Regular cardiac myocyte (primary cell): ENCODE results near the gene CYP4F2. TPM values are rescaled to one million over a fixed set of nuclear protein-coding genes. Genes with fewer than 3 reads are reported as not detected.

Source experiments
- total RNA-seq: library from RNA; depleted of rRNA; stranded (reverse); fragments of >200 nt; gene quantifications from 2 replicates; pipeline ENCODE4 v1.2.3, GENCODE V29; 2014

Gene CYP4F2
- total RNA-seq: not detected in 2 replicates

GRCh38 chr19:15897738-15898276 is at the start of gene CYP4F2:
CYP4F2 (minus strand) TSS chr19:15898074; CDS start chr19:15897611, 463 bp downstream.

GRCh38 chr19:15934332-15935078 is 36.6 kb upstream of the CYP4F2 start, which contains the start of gene CYP4F11:
CYP4F11 (minus strand) TSS chr19:15934529; CDS start chr19:15934408, 121 bp downstream.

Other genes with a start within 250 kb of the CYP4F2 start
- gene CYP4F12, start 225.0 kb downstream of the CYP4F2 start, total RNA-seq: not detected in 2 replicates
- not detected in 2 replicates for gene OR10H2, start 170.1 kb downstream of the CYP4F2 start, total RNA-seq
- gene OR10H3, start 160.1 kb downstream of the CYP4F2 start, total RNA-seq: not detected in 2 replicates
- gene OR10H5, start 110.4 kb downstream of the CYP4F2 start, total RNA-seq: not detected in 2 replicates
- not detected in 2 replicates for gene OR10H1, start 82.4 kb downstream of the CYP4F2 start, total RNA-seq
- under 0.01 TPM in 1 of 2 replicates, not detected in the other for gene CYP4F11, start 36.5 kb upstream of the CYP4F2 start, total RNA-seq
- gene OR10H4, start 50.9 kb upstream of the CYP4F2 start, total RNA-seq: not detected in 2 replicates
- 927 and 961 TPM in 2 replicates for gene TPM4, start 178.4 kb upstream of the CYP4F2 start, total RNA-seq
- gene RAB8A, start 213.8 kb upstream of the CYP4F2 start, total RNA-seq: 37.8 and 82.6 TPM in 2 replicates
- not detected in 2 replicates for gene HSH2D, start 245.6 kb upstream of the CYP4F2 start, total RNA-seq